NOMO-1 treated with DMSO at 0.1 percent for 48 hours (cell line): ENCODE measurements around the gene GRM8.

Source experiments
- DNase-seq: peaks from one replicate; lab custom pipeline; 2025; ENCODE audit not compliant: unreplicated experiment; lab: John Stamatoyannopoulos, UW

GRM8 gene

DNA sequence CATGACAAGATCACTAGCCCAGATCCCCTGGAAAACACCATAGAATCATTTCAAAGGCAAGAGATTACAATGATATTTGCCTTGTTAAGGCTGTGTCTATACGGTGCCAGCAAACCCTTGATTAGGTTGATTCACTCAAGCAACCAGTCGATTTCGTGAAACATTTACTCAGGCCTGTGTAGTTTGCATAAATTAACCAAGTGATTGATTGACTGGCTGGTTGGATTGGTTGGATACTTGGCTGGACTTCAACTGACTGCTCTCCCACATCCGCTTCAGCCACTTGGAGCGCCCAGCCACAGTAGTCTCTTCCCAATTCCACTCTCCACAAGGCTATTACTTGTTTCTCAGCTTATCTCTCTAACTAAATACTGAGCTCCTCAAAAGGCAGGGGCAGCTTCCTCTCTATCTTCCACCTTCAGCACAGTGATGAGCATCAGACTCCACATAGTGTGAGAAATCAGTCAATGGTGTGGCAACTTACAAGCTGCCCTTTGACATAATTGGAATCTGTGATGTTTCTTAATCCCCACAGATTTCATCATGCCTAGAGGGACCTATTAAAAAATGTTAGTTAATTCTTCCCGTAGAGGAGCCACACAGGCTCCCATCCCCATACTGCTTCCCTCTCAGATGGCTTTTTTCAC, 217.4 kb downstream of the GRM8 start:
- no peak for DNase-seq

DNA sequence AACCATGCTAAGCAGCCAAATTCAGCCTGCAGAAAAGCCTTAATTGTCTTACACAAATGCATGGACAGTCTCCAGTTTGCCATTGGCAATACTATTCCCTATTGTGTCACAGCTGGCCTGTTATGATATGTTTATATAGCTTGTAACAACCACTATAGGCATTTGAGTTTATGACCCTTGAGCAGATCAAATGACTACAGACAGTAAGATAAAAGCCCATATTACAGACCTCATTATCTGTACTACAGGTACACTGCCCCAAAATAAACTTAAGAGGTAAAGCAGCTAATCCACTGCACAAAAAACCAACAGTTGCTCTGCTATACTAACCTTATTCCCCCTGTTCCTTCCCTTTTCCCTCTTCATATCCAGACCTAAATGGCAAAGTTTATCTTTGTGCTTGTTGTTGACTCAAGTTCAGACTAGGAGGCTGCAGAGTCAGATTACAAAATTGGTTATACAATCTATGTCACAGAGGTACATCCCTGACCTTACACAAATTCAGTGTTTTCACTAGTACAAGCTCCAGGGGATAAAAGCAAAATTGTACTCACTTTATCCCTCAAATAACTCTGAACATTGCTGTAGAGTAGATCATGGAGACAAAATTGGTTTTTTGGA, 218.4 kb downstream of the GRM8 start:
- no peak for DNase-seq

DNA sequence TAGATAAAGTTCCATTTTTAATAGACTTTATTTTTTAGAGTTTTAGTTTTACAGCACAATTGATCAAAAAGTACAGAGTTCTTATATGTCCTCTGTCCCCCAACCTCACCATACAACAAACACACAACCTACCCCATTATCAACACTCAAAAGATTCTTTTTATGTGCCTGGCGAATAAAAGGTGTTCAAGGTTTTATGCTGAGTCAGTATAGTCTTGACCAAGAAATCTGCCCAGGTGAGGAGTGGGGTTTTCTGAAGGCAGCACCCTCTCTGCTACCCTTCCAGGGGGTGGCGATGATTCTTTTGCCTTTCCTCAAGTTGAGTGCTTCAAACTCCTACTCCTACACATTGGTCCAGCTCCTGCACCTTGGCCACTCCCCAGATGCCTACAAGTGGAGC, 222.9 kb downstream of the GRM8 start:
- no peak for DNase-seq

DNA sequence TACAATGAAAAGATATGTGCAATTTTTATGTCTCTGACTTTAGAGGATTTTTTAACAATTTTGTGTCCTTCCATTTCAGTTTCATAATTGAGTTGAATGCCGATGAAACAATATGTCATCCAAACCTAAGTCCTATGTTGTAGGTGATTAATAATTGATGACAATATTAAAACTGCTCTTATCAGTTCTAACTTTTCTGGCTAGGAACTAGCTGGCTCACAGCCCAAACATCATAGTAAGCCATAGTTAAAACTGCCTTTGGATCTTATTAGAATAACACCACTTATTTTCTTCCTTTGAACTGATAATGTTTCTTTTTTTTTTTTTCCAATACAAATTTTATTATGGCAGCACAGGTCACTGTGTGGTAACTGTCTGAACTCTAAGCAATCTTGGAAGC, 230.9 kb downstream of the GRM8 start:
- DNase-seq: no peak

DNA sequence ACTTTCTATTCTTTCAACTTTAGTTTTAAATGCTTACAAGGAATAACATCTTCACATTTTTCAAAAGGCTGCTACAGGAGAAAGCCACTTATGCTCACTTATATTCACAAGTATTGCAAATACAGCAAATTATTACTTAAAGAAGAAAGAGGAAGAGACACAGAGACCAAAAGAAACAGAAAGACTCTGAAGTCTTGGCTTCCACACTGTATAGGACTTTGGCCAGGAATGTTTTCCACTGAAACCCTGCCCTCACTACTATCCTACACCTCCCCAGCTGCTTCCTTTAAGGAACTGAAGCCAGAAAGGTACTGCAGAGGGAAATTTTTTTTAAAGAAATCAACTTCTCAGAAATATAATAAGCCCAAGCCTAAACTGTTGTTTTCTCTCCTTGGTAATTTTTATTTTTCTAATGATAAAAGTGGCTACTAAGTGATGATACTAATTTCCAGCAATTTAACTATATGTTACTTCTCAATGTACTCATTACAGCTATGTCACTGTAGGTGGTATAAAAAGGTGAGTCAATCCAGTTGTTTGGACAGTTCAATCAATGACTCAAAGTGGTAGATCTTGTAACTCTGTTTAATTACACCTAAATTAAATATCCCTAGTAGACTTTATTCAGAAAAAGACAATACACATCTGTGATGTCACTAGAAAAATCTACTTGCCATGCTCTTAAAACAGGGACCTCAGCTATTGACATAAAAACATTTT, 231.6 kb downstream of the GRM8 start:
- no peak for DNase-seq

DNA sequence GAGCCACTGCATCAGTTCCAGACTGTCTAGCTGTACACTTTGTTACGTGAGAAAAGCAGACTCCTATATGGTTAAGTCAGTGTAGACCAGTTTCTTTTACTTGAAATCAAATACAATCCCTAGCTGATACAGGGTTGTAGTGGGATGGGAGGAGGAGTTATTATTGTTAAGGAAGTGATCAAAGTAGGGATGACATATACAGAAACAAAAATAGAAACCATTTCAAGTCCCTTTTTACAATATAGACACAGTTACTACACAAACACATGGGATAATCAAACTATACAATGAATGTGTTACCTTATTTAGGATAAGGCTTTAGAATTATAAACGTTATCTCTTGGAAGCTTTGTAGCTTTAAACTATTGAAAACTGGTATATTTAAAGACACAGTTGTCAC, 233.9 kb downstream of the GRM8 start:
- no peak for DNase-seq

DNA sequence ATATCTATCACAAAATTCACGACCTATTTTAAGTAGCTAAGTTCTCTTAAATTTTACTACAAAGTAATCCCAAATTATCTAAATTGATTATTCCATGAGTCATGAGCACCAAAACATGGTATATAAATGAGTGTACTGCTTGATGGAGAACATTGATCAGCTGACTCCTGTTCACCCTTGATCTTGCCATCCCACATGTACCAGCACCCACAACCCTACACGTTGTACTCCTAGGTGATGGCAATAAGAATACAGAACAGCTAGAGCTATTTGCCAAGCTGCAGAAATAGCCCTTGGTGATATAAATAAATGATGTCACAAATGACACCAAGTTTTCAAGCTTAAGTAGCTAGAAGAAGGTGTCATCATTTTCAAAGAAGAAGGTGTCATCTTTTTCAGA, 235.5 kb downstream of the GRM8 start:
- DNase-seq: no peak

DNA sequence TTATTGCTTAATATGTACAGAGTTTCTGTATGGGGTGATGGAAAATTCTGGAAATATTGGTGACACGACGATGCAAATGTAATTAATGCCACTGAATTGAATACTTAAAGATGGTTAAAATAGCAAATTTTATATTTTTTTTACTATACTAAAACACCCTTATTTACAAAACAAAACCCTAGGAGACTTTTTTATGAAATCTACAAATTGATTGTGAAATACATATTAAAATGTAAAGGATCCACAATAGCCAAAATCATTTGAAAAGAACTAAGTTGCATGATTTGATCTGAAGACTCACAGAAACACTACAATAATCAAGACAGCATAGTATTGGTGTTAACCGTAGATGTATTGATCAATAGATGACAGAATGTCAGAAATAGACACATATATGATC, 252.0 kb downstream of the GRM8 start:
- no peak for DNase-seq

DNA sequence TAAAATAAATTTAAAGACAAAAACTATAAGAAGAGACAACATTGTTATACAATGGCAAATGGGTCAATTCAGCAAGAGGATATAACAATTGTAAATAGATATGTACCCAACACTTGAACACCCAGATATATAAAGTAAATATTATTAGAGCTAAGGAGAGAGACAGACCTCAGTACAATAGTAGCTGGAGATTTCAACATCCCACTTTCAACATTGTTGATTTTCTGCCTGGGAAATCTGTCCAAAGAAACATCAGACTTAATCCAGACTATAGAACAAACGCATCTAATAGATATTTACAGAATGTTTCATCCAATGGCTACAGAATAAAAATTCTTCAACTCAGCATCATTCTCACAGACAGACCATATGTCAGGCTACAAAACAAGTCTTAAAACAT, 256.1 kb downstream of the GRM8 start:
- DNase-seq: no peak

DNA sequence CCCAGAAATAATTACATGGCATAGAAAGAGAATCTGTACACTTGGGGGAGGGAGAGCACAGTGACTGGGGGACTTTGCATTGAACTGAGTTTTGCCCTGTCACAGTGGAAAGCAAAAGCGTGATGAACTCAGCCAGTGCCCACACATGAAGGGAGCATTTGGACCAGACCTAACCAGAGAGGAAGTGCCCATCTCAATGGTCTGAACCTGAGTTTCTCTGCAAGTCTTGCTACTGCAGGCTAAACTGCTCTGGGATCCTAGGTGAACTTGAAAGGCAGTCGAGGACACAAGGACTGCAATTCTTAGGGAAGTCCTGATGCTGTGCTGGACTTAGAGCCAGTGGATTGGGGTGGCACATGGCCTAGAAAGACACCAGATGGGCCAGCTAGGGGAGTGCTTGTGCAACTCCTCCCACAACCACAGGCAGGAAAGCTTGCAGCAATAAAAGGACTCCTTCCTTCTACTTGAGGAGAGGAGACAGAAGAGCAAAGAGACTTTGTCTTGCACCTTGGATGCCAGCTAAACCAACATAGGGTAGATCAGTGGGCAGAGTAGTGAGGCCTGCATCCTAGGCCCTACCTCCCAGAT, 259.0 kb downstream of the GRM8 start:
- no peak for DNase-seq

DNA sequence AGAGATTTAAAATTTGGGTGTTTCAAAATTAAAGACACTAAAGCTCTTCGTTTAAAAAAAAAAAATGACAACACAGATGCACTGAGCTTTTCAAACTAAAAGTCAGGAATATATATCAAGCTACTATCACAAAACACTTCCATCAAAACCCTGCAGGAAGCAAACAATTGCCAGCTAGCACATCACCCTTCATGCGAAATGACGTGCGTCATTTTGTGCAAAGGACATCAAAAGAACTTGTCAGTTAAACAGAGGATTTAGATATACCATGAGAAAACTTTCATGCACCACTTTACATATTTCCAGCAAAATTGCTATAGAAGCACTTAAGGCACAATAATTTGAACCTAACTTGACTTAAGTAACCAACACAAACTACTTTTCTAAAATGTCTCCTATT, 264.7 kb downstream of the GRM8 start:
- no peak for DNase-seq

DNA sequence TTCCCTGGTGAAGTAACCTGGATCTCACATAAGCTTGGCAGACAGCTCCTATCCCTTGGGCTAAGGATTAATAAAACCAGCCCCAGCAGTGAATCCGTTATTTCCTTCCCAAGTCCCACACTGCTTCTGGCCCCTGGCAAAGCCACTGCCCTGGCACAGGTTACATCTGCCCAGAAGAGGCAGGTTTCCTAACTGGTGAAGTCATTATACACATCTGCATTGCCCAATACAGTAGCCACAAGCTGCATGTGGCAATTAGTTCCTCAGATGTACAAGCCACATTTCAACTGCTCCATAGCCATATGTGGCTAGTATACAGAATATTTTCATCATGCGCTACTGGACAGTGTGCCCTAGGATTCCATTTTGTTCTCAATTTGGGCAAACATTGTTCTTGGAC, 273.0 kb downstream of the GRM8 start:
- no peak for DNase-seq

DNA sequence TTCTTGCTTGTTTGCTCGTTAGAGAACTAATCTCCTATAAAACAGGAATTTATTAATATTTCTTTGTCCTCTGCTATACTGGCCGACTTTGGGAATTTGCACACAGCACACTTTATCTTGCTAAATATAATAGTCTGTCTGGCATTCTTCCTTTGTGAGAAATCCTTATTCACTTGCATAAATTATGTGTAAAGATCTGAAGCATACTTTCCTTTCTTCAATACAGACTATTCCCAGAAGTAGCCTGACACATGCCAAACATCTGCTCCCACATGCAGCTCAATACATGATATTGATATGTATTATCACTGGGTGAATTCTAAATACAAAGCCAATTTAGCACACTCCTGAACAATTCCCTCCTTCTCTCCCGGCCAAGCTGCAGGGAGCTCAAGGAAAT, 273.9 kb downstream of the GRM8 start:
- DNase-seq: no peak

DNA sequence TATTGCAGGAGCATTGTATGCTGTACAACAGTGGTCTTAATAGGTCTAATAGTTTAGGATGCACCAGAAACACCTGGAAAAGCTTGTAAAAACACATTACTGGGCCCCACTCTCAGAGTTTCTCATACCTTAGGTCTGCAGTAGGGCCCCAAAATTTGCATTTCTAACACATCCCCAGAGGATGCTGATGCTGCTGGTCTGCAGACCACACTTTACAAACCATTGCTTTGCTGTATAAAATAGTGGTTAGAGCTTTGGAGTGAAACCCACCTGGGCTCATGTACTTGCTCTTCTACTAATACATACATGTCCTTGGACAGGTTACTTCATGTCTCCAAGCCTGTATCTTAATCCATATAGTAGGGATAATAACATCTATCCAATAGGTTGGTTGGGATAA, 279.7 kb downstream of the GRM8 start:
- no peak for DNase-seq

DNA sequence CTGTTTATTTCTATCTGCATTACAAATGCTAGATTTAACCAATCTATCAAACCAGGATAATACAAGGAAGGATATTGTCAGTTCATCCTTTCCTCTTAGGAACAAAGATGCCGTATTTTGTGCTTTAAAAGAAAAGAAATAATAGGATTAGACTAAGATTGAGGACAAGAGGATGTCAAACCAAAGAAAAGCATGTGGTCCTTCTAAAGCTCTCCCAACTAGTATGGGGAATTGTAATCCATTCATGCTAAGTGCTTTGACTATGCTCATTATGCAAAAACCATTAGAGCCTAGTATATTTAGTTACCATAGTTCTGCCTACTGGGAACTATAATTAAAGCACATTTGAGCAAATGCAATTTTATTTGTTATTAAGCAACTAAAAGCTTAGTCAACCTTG, 280.2 kb downstream of the GRM8 start:
- no peak for DNase-seq

DNA sequence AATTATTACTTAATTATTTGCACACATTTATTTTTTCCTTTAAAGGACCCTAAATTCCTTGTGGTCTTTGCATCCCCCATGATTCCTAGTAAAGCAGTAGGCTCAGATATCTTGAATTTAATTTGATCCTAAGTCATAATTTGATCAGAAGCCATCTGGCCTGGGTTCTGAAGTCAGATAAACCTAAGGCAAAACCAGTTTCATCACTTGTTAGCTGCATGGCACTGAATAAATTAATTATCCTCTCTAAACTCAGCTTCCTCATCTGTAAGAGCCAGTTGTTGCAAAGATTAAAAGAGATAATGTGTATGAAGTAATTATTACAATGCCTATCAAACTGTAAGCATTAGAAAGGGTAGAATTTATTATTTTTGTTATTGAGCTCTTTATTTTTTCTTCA, 293.1 kb downstream of the GRM8 start:
- no peak for DNase-seq

DNA sequence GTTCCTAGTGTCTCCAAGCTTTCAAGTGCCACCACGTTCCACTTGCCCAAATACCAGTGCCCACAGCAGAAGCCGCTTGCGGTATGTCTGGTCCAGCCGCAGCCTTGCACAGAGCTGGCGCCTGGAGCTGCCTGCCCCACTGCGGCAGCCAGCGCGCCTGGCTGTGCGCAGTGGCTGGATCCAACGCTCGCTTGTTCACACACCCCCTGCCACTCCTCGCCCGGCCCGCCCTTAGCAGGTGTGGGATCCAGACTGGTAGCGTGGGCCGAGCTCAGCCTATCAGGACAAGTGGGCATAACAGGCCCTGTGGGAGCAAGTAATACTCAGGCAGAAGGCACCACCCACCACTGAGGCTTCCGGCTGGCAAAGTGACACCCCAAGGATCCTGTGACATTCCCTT, 294.4 kb downstream of the GRM8 start:
- no peak for DNase-seq

DNA sequence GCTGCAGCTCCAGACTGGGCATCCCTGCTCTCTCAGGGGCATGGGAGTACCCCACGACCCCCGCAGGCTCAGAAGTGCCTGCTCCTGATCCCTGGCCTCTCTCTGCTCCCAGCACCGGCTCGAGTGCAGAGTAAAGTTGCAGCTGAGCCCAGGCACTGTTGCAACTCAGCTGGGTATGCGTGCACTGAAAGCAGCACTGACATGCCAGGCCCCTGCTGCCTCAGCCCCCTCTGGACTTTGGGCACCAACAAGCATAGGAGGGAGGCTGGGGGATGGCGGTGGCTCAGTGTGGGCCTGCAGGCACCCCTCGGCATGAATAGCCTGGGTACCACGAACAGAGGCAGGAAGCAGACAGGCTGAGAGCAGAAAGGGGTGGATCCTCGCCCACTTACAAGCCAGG, 295.3 kb downstream of the GRM8 start:
- no peak for DNase-seq

DNA sequence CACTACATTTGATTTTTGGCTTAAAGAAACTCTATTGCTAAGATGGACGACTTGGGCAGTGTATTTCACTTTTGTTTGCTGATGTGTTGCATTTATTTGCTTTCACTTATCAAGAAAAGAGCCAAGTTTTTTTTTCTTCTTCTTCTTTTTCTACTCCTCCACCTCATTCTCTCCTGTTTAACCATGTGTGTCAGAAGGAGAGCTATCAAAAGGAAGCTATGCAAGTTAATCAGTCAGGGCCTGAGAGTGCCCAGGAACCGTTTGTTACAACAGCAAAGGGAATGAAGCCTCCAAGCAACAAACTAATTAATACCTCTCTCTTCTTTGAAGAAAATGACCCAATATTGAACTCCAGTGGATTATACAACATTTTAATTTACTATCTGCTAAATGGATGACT, 299.3 kb downstream of the GRM8 start:
- DNase-seq: no peak

DNA sequence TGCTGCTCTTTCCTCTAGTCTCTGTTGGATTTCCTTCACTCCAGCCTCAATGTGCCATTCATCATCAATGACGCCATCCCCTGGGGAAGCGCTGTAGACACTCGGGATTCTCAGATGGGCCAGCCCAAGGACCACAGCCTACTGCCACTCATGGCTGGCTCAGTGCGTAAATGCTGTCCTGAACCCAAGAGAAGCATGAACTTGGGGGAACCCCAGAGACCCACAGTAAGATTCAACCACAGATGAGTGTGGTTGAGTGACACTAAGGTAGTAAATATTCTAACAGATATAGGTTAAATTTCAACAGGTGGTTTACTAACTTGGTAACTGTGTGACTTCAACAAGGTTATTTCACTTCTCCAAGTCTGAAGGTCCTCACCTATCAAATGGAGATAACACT, 304.1 kb downstream of the GRM8 start:
- DNase-seq: no peak

DNA sequence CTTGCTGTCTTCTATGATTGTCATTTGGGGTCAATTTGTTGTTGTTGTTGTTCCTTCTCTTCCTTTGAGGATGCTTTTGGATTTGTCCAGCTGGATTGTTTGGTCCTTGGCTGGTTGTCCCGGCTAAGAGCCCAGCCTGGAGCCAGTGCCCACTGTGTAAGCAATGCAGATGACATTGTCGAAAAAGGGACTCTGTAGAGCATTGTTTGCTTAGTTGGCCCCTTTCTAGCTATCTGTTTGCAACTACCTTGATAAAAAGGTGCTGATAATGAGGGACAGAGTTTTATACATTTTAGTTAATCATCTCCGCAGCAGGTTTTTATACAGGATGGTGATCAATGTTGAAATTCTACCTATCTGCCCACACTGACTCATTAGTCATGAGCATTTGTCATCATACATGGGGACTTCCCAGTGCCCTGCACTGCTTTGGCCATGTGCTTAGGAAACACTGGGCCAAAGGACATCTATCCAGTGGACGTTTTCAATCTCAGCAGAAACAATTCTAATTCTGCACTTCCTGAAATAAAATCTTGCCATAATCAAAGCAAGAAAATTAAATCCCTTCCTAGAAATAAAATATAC, 311.9 kb downstream of the GRM8 start:
- DNase-seq: no peak

DNA sequence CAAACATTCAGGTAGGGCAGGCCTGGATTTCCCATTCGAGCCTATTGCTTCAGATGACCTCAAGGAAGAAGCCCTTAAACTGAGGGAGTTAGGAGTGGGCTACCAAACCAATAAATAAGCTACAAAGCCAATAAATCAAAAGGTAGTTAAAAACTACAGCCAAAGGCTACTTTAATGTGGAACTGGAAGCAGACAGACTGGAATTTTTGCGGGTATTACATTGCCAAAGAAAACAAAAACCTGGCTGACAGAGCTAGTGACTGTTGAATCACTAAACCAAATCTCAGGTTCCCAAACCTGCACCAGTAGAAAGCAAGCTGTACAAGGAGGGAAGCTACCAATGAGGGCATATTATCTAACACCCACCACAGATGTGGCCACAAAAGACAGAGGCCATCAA, 315.6 kb downstream of the GRM8 start:
- DNase-seq: no peak
